NCI-H774 (cell line): ENCODE measurements around the gene EPO.
"Not testable (repeated sequence)": the region's sequence is repeated elsewhere in the genome, so short reads cannot be mapped to it uniquely, and the experiment has no call there.

Experiments
- DNase-seq: peaks from one replicate; lab custom pipeline; 2025; lab: John Stamatoyannopoulos, UW

The EPO gene

DNA sequence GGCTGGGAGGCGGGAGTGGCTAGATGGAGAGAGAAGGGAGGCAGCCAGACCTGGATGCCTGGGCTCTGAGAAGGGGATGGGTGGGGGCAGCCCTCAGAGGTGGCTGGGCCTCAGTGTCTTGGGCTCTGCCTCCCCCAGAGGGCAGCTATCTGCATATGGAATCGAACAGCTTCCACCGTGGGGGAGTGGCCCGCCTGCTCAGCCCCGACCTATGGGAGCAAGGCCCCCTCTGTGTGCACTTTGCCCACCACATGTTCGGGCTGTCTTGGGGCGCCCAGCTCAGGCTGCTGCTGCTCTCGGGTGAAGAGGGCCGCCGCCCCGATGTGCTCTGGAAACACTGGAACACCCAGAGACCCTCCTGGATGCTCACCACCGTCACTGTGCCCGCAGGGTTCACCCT is 16.4 kb downstream of the EPO start:
- no peak for DNase-seq

DNA sequence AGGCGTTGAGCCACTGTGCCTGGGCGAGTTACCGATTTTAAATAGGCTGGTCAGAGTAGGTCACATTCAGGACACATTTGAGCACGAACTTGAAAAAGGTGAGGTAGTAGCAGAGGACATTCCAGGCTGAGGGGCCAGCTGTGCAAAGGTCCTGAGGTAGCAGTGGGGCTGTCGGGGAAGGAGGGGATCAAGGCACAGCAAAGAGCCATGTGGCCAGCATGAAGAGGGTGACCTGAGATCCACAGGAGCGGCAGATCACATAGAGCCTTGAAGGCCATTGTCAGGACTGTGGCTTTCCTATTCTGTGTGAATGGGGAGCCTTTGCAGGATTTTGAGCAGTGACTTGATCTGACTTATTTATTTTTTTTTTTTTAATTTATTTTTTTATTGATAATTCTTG is 19.7 kb downstream of the EPO start:
- DNase-seq: no peak

DNA sequence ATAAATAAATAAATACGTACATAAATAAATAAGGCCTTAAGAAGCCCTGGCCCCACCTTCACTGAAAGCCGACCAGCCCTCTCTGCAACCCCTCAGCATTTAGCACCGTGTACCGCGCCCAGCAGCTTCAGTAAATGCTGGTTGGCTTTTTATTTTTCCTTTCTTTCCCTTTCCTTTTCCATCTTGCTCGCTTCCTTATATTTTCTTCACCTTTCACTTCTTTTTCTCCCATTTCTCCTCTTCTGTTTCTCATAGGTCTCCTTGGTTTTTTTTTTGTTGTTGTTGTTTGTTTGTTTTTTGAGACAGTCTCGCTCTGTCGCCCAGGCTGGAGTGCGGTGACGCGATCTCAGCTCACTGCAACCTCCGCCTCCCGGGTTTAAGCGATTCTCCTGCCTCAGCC is 24.3 kb downstream of the EPO start:
- no peak for DNase-seq

DNA sequence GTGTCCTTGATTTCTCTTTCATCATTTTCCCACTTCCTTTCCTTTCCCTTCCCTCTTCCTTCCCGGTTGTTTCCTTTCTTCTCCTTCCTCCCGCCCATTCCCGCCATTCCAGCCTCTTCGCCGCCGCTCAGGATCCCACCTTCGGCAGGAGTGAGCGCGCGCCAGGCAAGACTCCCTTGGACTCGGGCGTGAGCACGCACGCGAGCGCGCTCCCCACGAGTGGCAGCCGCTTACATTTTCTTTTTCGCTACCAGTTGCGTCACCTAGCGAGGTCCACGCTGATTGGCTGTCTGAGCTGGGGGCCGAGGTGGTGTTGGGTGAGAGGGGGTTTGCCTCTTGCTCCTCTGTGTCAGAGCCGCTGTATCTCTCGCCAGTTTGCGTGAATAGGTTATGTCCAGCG is 24.9 kb downstream of the EPO start:
- no peak for DNase-seq

DNA sequence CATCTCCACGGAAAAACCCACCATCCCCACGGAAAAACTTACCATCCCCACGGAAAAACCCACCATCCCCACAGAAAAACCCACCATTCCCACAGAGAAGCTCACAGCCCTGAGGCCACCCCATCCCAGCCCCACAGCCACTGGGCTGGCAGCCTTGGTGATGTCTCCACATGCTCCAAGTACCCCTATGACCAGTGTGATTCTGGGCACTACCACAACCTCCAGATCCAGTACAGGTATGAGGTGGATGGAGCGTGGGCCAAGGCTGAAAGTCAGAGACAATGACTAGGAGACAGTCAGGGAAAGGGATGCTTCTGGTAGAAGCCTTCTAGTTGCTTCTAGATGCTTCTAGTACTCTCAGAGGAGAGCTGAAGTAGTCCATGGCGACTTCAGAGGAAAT is 32.7 kb downstream of the EPO start:
- no peak for DNase-seq

DNA sequence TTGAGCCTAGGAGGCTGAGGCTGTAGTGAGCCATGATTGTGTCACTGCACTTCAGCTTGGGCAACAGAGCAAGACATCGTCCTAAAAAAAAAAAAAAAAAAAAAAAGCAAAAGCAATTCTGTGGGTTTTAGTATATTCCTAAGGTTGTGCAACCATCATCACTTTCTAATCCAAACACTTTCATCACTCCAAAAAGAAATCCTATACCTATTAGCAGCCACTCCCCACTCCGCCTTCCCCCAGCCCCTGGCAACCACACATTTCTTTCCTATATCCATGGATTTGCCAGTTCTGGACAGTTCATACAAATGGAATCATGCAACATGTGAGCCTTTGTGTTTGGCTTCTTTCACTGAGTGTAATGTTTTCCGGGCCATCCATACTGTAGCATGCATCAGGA is 33.5 kb downstream of the EPO start:
- no peak for DNase-seq

DNA sequence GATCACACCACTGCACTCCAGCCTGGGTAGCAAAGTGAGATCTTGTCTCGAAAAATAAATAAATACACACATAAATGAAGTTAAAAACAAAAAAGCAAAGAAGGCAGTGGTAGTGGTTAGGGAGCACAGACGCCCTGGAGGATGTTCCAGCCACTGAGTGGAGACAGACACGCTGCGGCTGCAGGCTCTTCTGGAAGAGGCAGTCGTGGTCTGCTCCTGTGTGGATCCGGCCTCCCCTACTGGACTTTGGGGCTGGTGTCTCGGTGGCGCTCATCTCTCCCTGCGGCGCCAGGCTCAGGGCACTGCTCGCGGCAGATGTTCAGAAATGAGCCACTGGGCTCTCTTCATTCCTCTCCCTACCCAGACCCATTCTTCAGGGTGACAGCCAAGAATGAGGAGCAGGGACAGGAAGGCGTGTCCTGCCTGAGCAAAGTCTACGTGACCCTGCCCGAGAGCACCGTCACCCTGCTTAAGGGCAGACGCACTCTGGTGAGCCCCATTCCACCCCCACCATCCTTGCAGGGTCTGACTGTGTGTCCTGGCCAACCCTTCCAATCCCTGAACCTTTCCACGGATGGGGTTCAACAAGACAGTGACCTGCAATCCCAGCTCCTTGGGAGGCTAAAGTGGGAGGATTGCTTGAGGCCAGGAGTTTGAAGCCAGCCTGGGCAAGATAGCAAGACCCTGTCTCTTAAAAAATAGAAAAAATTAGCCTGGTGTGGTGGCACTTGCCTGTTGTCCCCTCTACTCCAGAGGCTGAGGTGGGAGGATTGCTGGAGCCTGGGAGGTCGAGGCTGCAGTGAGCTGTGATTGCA is 39.3 kb downstream of the EPO start:
- no peak for DNase-seq

DNA sequence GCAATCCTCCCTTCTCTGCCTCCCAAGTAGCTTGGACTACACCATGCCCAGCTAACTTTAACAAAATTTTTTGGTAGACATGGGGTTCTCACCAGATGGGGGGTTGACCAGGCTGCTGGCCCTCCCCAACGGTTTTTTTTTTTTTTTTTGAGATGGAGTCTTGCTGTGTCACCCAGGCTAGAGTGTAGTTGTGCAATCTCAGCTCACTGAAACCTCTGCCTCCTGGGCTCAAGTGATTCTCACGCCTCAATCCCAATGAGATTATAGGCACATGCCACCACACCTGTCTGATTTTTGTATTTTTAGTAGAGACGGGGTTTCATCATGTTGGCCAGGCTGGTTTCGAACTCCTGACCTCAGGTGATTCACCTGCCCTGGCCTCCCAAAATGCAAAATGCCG is 42.6 kb downstream of the EPO start:
- not testable (repeated sequence) for DNase-seq

DNA sequence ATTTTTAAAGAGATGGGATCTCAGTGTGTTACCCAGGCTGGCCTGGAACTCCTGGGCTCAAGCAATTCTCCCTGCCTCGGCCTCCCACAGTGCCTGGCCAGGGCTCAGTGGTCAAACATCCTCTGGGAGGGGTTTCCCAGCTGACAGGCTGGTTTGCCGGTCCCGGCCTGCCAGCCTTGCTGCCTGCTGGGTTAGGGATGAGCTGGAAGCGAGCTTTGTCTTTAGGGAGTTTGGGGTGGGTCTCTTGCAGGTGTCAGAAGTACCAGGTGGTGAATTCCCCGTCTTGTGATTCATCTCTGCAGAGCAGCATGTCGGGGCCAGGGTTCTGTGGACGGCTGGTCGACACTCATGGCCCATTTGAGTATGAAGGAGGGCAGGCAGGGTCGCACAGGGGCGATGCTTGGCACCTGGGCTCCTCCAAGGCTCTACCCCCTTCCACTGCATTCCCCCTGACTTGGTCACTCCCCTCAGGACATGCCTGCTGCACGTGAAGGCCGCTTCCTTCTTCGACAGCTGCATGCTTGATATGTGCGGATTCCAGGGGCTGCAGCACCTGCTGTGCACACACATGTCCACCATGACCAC is 43.4 kb downstream of the EPO start:
- no peak for DNase-seq

DNA sequence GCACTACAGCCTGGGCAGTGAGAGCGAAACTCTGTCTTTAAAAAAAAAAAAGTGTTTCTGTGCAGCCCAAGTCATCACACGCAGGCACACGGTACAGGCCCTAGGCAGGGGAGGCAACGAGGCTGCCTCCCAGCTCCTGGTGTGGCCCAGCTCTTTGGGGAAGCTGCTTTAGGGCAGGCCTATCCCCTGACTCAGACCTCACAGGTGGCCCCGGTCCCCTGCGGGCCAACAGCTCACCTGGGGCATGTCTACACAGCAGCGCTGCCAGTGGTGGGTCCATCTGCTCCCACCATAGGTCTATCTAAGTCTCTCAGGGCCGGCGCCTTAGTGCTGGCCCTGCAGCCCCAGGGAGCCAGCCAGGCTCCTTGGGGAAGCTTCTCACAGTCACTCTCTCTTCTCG is 44.6 kb downstream of the EPO start:
- no peak for DNase-seq

DNA sequence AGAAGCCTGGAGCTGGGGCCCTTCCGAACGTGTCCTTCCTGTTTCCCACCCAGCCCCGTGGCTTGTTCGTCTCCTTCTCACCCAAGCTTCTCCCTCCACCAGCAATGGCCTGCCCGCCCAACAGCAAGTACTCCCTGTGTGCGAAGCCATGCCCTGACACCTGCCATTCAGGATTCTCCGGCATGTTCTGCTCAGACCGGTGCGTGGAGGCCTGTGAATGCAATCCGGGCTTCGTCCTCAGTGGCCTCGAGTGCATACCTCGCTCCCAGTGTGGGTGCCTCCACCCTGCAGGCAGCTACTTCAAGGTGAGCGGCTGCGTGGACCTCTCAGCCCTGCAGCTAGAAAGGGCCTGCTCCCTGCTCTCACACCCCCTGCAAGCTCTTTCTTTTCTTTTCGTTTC is 45.0 kb downstream of the EPO start:
- no peak for DNase-seq

DNA sequence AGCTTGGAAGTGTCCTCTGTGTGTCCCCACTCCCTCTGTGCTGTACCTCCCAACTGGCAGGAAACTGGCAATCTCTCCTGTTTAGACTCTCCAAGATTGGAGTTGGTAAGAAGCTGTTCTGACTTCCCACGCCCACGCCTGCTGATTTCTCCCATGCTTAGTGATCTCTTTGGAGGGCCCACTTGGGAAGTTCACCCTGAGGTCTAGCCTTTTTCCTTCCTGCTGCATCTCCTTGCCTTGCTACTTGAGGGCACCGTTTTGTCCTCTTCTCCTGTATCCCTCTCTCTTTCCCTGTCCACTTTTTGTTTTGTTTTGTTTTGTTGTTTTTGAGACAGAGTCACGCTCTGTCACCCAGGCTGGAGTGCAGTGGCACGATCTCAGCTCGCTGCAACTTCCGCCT is 48.5 kb downstream of the EPO start:
- no peak for DNase-seq
